ENCODE data around the gene DNAJC12.

GRCh38 chr10:67878133-67878532 lies 40.1 kb upstream of the DNAJC12 start:
- TF ChIP-seq ZFP36 (IDR thresholded peaks at IDR 0.05; ENCODE audit: borderline replicate concordance, partially characterized antibody) (no peak), CTCF (IDR thresholded peaks at IDR 0.05) (no peak), MAZ (IDR thresholded peaks at IDR 0.05; ENCODE audit: borderline replicate concordance, low read depth, low read length) (no peak), MYC (IDR thresholded peaks at IDR 0.05; ENCODE audit: borderline replicate concordance, low read length) (no peak), ZC3H11A (IDR thresholded peaks at IDR 0.05) (no peak), ELK1 (IDR thresholded peaks at IDR 0.05; ENCODE audit: low read depth, low read length) (no peak), CEBPB (IDR thresholded peaks at IDR 0.05) (no peak), HOXA7 (CRISPR knock-in tag; IDR thresholded peaks at IDR 0.05) (no peak), REST (IDR thresholded peaks at IDR 0.05) (no peak), KDM1A (IDR thresholded peaks at IDR 0.05; ENCODE audit: low read depth) (no peak), MAX (IDR thresholded peaks at IDR 0.05) (no peak)

Data from A549 (cell line).